Gastroesophageal sphincter (tissue), 4 donors: Measurements from ENCODE around the gene IGFBP2. TPM values are rescaled to one million over a fixed set of nuclear protein-coding genes. Genes with fewer than 3 reads are reported as not detected.

Source experiments
- ATAC-seq: fragments of 150-250 bp; one replicate; pipeline ENCODE4 v1.9.1; 2016; ENCODE audit warnings: mild to moderate bottlenecking, moderate library complexity
- H3K27ac ChIP-seq, 4 donors: fragments of 200-600 bp; sonication (generic) in 3 of 4; 1 replicate in 3 of 4; 2 replicates in 1 of 4; pipeline ENCODE4 v1.5.1; 2016 to 2019
- H3K27me3 ChIP-seq: fragments of 200-600 bp; sonication (generic); one replicate; pipeline ENCODE4 v1.5.1; 2019
- H3K36me3 ChIP-seq, 2 donors: fragments of 200-600 bp; sonication (generic); one replicate each; pipeline ENCODE4 v1.5.1; 2019; ENCODE audit warnings: control low read depth in 1 of 2
- H3K4me1 ChIP-seq, 3 donors: fragments of 200-600 bp; sonication (generic); 1 replicate in 2 of 3; 2 replicates in 1 of 3; pipeline ENCODE4 v1.5.1; 2016 to 2019; ENCODE audit warnings: control low read depth in 2 of 3
- H3K4me3 ChIP-seq, 2 donors: fragments of 200-600 bp; sonication (generic); one replicate each; pipeline ENCODE4 v1.5.1; 2019; ENCODE audit warnings: mild to moderate bottlenecking in 1 of 2, moderate library complexity in 1 of 2
- H3K9me3 ChIP-seq, 3 donors: fragments of 200-600 bp; sonication (generic); one replicate each; pipeline ENCODE4 v1.5.1; 2017 to 2019; ENCODE audit warnings: control low read depth in 2 of 3
- EP300 ChIP-seq: sonication (generic); formaldehyde crosslinking; IDR thresholded peaks from one replicate; pipeline ENCODE4 v1.6.1; 2017; ENCODE audit warnings: antibody characterized with exemption, mild to moderate bottlenecking
- POLR2A ChIP-seq, 2 donors: fragments of 450-650 bp; IDR thresholded peaks; one replicate each; pipeline ENCODE4 v1.6.1; 2017; ENCODE audit warnings: antibody characterized with exemption in 2 of 2, mild to moderate bottlenecking in 2 of 2, moderate library complexity in 1 of 2
- POLR2AphosphoS5 ChIP-seq: sonication (generic); formaldehyde crosslinking; IDR thresholded peaks from one replicate; pipeline ENCODE4 v1.6.1; 2017; ENCODE audit warnings: antibody characterized with exemption
- WGBS, 2 donors: methylation state at CpG; one replicate each; pipeline ENCODE4 v1.1.5; 2018; ENCODE audit warnings: low coverage in 1 of 2; 5-methylcytosine and 5-hydroxymethylcytosine counted together
- total RNA-seq, 4 donors: library from RNA; depleted of rRNA; stranded (reverse); fragments of >200 nt; gene quantifications; one replicate each; pipeline ENCODE4 v1.1.0, GENCODE V29; 2016
- TF ChIP-seq, protein P1 (sequence below), 4 experiments: fragments of 200-600 bp in 2 of 4; fragments of 450-650 bp in 2 of 4; sonication (generic) in 1 of 4; IDR thresholded peaks; one replicate each; pipeline ENCODE4 v1.5.1; 2017 to 2019; ENCODE audit warnings: antibody characterized with exemption in 4 of 4, mild to moderate bottlenecking in 2 of 4, moderate library complexity in 2 of 4

The IGFBP2 gene
- total RNA-seq, 4 donors from 2014 or later, result 137 to 449 (median 301) TPM

DNA sequence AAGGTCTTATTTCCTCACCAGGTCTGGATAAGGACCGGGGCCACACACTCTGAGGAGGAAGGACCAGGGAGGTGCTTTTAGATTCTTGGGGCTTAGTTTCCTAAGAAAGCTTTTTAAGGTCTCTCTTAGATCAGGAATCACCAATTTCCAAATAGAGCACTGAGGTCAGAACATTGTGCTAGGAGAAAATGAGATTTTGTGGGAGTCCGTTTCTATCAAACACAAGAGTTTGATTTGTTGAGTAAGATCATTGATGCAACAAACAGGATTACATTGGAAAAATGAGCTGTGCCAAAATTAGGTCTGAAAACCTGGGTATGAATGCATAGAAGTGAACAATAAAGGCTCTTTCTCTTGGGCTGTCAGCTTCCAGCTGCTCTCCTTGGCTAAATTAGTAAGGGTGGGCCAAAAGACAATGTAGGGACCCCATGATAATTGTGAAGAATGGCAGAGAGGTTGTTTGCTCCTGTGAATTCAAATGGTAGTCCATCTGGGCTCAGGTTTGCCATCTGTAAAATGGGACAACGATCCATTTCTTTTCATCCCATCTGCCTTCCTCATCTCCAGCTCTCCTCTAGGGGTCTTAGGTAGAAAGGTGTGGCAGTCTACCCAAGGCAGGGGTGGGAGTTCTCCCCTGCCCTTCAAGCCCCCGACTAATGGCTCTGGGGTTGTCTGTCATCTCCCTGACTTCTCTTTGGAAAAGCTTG, 20.0 kb downstream of the IGFBP2 start:
- no peak for ATAC-seq
- Histone ChIP-seq H3K36me3 (no peaks in the 10 kb centered on the region), H3K27ac (peak overlapping the region in 2 of 4 donors; percentile 48 to 70), H3K4me3 (no peak overlapping the region), H3K4me1 (peaks cover 0 to 88% (median 13%) of the 10 kb centered on the region in 3 donors), H3K27me3 (no peaks in the 10 kb centered on the region), H3K9me3 (no peaks in the 10 kb centered on the region)
- TF ChIP-seq, protein P1, sequence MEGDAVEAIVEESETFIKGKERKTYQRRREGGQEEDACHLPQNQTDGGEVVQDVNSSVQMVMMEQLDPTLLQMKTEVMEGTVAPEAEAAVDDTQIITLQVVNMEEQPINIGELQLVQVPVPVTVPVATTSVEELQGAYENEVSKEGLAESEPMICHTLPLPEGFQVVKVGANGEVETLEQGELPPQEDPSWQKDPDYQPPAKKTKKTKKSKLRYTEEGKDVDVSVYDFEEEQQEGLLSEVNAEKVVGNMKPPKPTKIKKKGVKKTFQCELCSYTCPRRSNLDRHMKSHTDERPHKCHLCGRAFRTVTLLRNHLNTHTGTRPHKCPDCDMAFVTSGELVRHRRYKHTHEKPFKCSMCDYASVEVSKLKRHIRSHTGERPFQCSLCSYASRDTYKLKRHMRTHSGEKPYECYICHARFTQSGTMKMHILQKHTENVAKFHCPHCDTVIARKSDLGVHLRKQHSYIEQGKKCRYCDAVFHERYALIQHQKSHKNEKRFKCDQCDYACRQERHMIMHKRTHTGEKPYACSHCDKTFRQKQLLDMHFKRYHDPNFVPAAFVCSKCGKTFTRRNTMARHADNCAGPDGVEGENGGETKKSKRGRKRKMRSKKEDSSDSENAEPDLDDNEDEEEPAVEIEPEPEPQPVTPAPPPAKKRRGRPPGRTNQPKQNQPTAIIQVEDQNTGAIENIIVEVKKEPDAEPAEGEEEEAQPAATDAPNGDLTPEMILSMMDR (IDR thresholded peaks at IDR 0.05), result no peak
- TF ChIP-seq EP300, result no peak
- TF ChIP-seq POLR2A (IDR thresholded peaks at IDR 0.05), result no peak
- no peak for TF ChIP-seq POLR2AphosphoS5
- 89 to 94% methylated on average over 3 to 4 of the region's 4 CpGs for WGBS, 2 donors

DNA sequence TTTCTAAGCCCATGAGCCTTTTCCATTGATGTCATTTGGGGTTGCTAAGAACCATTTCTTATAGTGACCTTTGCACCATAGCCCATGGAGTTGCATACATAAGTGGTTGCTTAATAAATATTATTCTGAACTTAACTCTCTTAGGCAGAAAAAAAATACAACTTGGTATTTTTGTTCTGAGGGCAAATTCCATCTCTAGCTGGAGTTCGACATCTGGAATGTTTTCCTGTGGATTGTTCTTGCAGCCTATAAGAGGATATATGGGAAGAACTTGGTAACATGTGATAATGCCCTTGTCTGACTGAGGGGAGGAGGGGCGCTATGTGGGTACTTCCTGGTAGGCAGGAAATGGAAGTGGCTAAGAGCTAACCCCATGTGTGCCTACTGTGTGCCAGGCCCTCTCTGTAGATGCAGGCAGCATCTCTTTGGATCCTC, 20.7 kb downstream of the IGFBP2 start:
- TF ChIP-seq, protein P1 (IDR thresholded peaks at IDR 0.05), result no peak
- TF ChIP-seq POLR2A (IDR thresholded peaks at IDR 0.05), result no peak
- no peak for TF ChIP-seq POLR2AphosphoS5
- TF ChIP-seq EP300, result no peak
- ATAC-seq, result no peak
- Histone ChIP-seq H3K36me3 (no peaks in the 10 kb centered on the region), H3K4me3 (no peak overlapping the region), H3K9me3 (no peaks in the 10 kb centered on the region), H3K4me1 (peaks cover 0 to 88% (median 13%) of the 10 kb centered on the region in 3 donors), H3K27me3 (no peaks in the 10 kb centered on the region), H3K27ac (peak overlapping the region in 2 of 4 donors; percentile 48 to 70)
- WGBS, 2 donors, result 47 to 62% methylated on average over 2 of the region's 2 CpGs

DNA sequence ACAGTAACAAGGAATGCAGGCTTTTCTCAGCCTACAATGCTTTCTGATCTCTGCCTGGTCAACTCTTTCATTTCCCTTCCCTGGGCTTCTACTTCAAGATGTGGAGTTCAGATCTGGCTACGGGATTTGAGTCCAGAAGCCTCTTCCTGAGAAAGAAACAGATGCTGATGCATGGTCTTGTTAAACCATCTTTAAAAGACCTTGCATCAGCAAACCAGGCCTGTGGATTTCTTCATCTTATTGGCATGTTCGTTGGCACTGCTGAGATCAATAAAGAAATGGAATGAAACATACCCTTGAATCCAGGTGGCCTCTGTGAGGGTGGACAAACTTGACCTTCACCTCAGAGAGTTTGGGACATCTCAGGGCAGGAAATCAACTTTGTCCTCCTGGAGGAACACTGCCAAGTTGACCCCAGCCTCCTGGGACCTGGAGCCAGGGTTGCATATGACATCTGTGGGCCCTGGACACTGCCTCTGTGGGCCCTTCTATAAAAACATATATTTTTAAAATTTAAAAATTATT, 21.4 kb downstream of the IGFBP2 start:
- Histone ChIP-seq H3K27ac (peak overlapping the region in 1 of 4 donors; percentile 70), H3K36me3 (no peaks in the 10 kb centered on the region), H3K27me3 (no peaks in the 10 kb centered on the region), H3K9me3 (no peaks in the 10 kb centered on the region), H3K4me1 (peaks cover 0 to 89% (median 13%) of the 10 kb centered on the region in 3 donors), H3K4me3 (no peak overlapping the region)
- ATAC-seq, result no peak
- TF ChIP-seq, protein P1 (IDR thresholded peaks at IDR 0.05), result no peak
- TF ChIP-seq EP300, result no peak
- WGBS, 2 donors, result 72% methylated on average over 2 of the region's 2 CpGs; no CpG with 5 or more reads in 1 of the 2 donors

DNA sequence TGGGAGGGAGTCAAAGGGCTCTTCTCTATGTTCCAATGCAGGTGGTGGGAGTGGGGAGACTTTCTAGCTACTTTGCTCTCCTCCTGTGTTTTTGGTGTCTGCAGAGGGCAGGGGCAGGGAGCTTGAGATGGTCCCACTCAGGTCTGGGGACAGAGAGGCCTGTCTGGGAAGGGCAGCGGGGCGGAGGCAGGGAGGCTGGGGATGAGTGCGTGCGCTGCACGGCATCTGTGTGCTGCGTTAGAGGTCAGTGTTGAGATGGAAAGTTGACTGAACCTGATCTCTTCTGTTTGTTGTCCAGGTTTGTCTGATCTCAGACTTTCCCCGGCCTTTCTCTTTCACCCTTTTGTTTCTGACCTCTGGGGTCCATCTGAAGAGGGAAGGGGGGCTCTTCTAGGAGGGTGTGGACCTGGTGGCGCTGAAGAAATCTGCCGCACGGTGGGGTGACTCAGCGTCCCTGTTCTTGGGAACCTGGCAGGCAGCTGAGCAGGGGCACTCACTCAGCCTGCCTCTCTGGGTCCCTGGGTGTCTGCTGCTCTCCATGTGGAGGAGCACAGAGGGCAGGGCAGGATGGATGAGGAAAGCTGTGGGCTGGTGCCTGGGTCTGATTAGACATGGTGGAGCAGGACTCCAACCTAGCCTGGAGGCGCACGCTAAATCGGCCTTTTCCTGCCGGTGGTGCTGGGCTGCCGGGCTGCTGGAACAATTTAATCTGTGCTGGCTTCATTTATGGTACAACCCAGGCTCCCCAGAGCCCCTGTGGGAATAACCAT, 24.1 kb downstream of the IGFBP2 start:
- ATAC-seq, result peak; percentile 25
- WGBS, 2 donors, result 75 to 92% methylated on average over 6 to 12 of the region's 16 CpGs
- Histone ChIP-seq H3K9me3 (no peaks in the 10 kb centered on the region), H3K4me1 (peaks cover 0 to 62% (median 7%) of the 10 kb centered on the region in 3 donors), H3K4me3 (no peak overlapping the region), H3K27ac (peak overlapping the region in 3 of 4 donors; percentile 23 to 57 (median 27)), H3K27me3 (no peaks in the 10 kb centered on the region), H3K36me3 (peaks cover 0 to 21% of the 10 kb centered on the region in 2 donors)
- TF ChIP-seq POLR2AphosphoS5 (no peak), EP300 (no peak), POLR2A (IDR thresholded peaks at IDR 0.05) (no peak)
- TF ChIP-seq, protein P1 (IDR thresholded peaks at IDR 0.05), result no peak
